ENCODE data around the gene SDHAF2.
"Not testable (repeated sequence)": the region's sequence is repeated elsewhere in the genome, so short reads cannot be mapped to it uniquely, and the experiment has no call there.

SDHAF2 gene

GRCh38 chr11:61479360-61480058, 49.6 kb downstream of the SDHAF2 start:
- DNase-seq = not testable (repeated sequence)

- DNase-seq = no peak
These were observed 50.5 kb downstream of the SDHAF2 start for GRCh38 chr11:61480261-61480993.

DNA sequence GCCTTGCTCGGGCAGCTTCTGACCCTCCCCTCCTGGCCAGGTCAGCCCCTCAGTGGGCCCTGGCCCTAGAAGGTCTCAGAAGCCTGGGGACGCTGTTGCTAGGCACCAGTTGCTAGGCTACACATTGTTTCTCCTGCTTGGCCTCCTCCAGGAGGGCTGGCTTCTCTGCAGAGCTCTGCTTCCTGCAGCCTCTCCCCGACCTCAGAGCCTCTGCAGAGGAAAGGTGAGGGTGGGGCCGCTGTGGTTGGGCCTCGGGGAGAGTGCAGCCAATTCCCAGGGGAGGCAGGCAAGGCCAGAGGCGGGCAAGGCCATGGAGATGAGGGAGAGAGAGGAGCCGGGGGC, 51.0 kb downstream of the SDHAF2 start:
- no peak for DNase-seq

DNA sequence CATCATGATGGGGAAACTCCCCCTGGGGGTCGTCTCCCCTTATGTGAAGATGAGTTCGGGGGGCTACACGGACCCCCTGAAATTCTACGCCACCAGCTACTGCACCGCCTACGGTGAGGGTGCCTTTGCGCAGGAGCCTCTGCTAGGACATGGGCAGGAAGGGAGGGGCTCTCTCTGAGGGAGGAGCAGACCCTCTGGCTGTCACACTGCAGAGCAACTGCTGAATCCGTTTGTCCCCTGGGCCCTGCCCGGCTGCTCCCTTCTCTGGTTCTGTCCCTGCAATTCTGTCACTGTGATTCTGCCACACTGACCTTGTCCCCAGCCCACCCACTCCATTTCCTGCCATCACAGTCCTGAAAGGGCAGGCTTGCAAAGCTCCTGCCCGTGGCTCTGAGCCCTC, 51.9 kb downstream of the SDHAF2 start:
- DNase-seq = no peak

DNA sequence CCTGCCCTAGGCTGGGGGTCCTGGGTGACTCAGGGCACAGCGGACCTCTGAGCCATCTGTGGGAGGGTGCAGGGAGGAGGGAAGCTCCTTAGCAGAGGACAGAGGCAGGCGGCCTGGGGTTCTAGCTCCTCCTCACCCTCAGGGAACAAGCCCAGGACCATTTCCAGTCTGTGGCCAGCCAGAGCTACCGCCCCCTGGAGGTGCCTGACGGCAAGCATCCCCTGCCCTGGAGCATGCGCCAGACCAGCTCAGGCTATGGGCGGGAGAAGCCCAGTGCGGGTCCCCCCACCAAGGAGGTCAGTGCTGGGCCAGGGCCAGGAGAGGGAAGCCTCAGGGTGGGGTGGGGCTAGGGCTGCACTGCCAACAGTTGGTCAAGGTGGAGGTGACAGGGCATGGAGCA, 52.6 kb downstream of the SDHAF2 start:
- DNase-seq = no peak

- DNase-seq = no peak
These were observed 54.6 kb downstream of the SDHAF2 start for GRCh38 chr11:61484541-61484940.

DNA sequence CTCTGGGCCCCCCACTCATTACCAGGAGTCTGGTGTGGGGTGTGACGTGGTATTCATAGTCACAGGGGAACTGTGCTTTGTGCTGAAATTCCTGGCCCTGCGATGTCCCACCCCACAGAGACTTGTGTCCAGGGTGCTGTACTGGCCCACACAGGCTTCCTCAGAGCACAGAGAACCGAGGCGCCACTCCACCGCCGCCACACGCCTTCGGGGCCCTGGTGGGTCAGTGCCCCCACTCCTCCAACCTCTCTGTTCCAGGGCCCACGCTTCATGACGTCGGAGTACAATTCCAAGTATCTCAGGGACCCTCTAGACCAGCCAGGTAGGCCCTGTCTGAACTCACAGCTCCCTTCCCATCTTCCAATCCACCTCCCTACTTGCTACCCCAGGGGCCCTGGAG, 55.2 kb downstream of the SDHAF2 start:
- DNase-seq = no peak

GRCh38 chr11:61486011-61486620, 56.2 kb downstream of the SDHAF2 start:
- DNase-seq = no peak

DNA sequence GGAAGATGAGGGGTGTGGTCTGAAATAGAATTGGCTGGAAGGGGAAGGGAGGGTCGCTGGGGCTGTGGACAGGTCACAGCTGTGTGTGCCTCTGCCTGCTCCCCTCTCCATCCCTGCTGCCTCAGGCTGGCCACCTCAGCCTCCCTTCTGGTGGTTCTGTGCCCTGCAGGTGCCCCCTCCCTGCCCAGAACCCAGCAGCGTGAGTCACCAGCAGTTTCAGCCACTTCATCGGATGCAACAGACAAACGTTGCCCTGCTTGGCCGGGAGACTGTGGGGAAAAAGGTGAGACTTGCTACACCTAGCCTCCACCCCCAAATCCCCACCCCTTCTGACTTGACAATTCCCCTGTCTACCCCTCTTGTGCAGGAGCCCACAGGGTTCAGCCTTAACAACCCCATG, 56.9 kb downstream of the SDHAF2 start:
- no peak for DNase-seq

DNA sequence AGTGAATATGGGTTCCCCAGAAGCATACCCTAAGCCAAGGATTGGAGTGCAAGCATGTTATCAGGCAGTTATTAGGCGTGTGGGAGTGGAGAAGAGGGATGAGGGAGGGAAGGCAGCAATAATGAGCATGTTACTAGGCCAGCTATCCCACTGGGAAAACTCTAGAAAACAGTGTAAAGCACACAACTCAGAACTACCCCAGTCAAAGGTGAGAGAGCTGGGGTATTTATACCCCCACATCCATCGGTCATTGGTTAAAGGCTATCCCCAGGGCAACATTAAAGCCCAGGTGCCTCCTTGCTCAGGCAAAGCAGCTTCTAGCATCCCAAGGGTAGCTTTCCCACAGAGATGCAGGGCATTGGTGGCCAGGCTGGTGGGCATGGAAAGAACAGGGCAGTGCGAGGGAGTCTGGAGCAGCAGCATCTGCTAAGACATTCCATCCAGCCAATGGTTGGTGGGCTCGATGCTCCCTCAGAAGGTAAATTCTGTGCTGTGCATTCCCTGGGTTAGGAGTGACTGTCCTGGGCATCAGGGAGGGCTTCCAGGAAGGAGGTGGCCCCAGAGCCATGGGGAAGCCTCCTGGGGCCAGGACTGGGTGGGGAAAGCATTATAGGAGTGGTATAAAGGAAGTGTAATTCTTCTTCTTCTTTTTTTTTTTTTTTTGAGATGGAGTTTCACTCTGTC, 57.6 kb downstream of the SDHAF2 start:
- no peak for DNase-seq

- no peak for DNase-seq
These were observed 58.8 kb downstream of the SDHAF2 start for GRCh38 chr11:61488651-61489291.

- DNase-seq = no peak
These were observed 60.2 kb downstream of the SDHAF2 start for GRCh38 chr11:61489833-61490721.

DNA sequence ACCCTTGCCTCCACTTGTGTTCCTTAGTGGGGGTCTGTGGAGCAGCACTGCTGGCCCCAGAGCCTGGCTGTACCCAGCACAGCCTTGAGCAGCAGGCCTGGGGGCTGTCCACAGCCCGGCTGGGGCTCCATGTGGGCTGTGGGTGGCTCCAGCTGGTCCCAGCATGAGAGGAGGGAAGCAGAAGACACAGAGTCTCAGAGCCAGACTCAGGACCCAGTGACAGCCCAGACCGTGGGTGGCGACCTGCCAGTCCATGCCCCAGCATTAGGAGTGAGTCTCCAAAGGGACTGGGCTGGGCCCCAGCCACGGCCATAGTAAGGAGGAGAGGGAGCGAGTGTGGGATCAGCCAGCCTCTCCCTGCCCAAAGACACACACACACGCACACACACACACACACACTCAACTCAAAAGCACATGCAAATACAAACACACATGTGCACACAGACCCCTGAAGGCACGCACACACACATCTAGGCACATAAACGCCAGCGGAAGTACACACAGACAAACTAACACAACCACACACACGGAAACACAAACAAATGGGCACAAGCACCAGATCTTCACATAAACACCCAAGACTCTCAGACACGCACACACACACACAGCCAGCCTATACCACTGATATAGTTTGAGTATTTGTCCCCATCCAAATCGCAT, 61.9 kb downstream of the SDHAF2 start:
- DNase-seq = no peak

DNA sequence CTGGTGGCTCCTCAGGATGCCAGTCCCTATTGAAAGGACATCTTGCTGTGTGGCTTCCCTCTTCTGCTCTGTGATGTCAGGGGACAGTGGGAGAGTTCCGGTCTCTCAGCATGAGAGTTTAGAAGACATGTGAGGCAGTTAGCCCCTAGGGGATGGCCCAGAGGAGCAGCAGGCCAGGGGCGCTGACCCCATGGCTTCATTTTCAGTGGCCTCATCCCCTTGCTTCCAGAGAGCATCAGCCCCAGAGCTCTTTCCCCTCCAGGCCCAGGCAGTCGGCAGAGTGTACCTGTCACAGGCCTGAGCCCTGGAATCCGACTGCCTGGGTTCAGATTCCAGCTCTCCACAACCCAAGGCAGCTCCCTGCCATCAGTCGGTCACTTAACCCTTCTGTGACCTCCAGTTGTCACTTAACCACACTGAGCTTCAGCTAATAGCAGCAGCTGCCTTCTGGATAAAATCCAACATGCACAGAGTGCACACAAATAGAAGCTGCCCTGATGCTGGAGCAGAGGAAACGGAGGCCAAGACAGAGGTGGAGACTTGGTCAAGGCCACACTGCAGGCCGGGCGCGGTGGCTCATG, 64.5 kb downstream of the SDHAF2 start:
- no peak for DNase-seq

GRCh38 chr11:61495801-61496601, 66.1 kb downstream of the SDHAF2 start:
- DNase-seq = no peak
